Left ventricle myocardium superior (tissue), 1 donor: ENCODE results near the gene STK32A. TPM values are rescaled to one million over a fixed set of nuclear protein-coding genes. Genes with fewer than 3 reads are reported as not detected.
"Not testable (repeated sequence)": the region's sequence is repeated elsewhere in the genome, so short reads cannot be mapped to it uniquely, and the experiment has no call there.

Experiments
- ATAC-seq: fragments of 200-7000 bp; cut with Tn5 transposase; one replicate; pipeline ENCODE4 v1.9.1; 2020; ENCODE audit warnings: mild to moderate bottlenecking, moderate library complexity
- DNase-seq: peaks from one replicate; pipeline ENCODE4 v3.0.0-alpha.2; 2020
- intact Hi-C: fragments of 100-400 bp; cut with micrococcal nuclease; formaldehyde crosslinking; loops from one replicate; pipeline ENCODE4 v1.11.0; 2022
- total RNA-seq: library from RNA; stranded (reverse); fragmentation: NEBNext Ultra II Directional; extraction: Animal tissue kit (Norgen Biotek cat#: 25700); gene quantifications from one replicate; pipeline ENCODE4 v1.2.1, GENCODE V29; 2021
- donor health status: DM: no; HTN: yes; CAD: no; lungs with severe emphysema.

STK32A gene
- total RNA-seq, 1 donor from 2014 or later, result 0.50 TPM

GRCh38 chr5:147243238-147243637 lies 8.4 kb downstream of the STK32A start:
- ATAC-seq, intact Hi-C loops: not testable (repeated sequence)

GRCh38 chr5:147245381-147246165 lies 10.7 kb downstream of the STK32A start:
- DNase-seq (no peak), ATAC-seq (peak; percentile 51)
- intact Hi-C loops, result no loop called here

More at GRCh38 chr5:147243238-147243637, 8.4 kb downstream of the STK32A start:
- DNase-seq, result not testable (repeated sequence)

GRCh38 chr5:147248561-147248960 lies 13.7 kb downstream of the STK32A start:
- intact Hi-C loops, result no loop called here
- DNase-seq (no peak), ATAC-seq (peak; percentile 32)

GRCh38 chr5:147259837-147260236 lies 25.0 kb downstream of the STK32A start:
- no peak for DNase-seq

GRCh38 chr5:147267082-147267832 lies 32.4 kb downstream of the STK32A start:
- DNase-seq (no peak), ATAC-seq (no peak)
- intact Hi-C loops, result no loop called here

More at GRCh38 chr5:147259837-147260236, 25.0 kb downstream of the STK32A start:
- intact Hi-C loops, result no loop called here
- no peak for ATAC-seq

- DNase-seq (no peak), ATAC-seq (no peak)
- intact Hi-C loops, result no loop called here
Observed at GRCh38 chr5:147276497-147276896, 41.7 kb downstream of the STK32A start.

GRCh38 chr5:147286296-147286695 lies 51.5 kb downstream of the STK32A start:
- no peak for ATAC-seq
- intact Hi-C loops, result no loop called here

GRCh38 chr5:147287110-147287509 lies 52.3 kb downstream of the STK32A start:
- DNase-seq, result no peak
- intact Hi-C loops, result no loop called here

More at GRCh38 chr5:147286296-147286695, 51.5 kb downstream of the STK32A start:
- no peak for DNase-seq

GRCh38 chr5:147290261-147290660 lies 55.4 kb downstream of the STK32A start:
- intact Hi-C loops, result no loop called here
- peak; percentile 100 for ATAC-seq
- DNase-seq, result peak; percentile 38

More at GRCh38 chr5:147287110-147287509, 52.3 kb downstream of the STK32A start:
- ATAC-seq, result no peak

- DNase-seq (no peak), ATAC-seq (no peak)
- intact Hi-C loops, result no loop called here
Observed at GRCh38 chr5:147303251-147303650, 68.4 kb downstream of the STK32A start.

GRCh38 chr5:147303976-147304375 lies 69.2 kb downstream of the STK32A start:
- ATAC-seq (peak; percentile 57), DNase-seq (no peak)
- intact Hi-C loops, result no loop called here

- ATAC-seq (no peak), DNase-seq (no peak)
- intact Hi-C loops, result no loop called here
Observed at GRCh38 chr5:147305147-147305546, 70.3 kb downstream of the STK32A start.

GRCh38 chr5:147306351-147306750 lies 71.5 kb downstream of the STK32A start:
- DNase-seq (no peak), ATAC-seq (no peak)
- intact Hi-C loops, result no loop called here

- intact Hi-C loops, result no loop called here
- ATAC-seq (no peak), DNase-seq (no peak)
Observed at GRCh38 chr5:147307170-147307569, 72.3 kb downstream of the STK32A start.

GRCh38 chr5:147309621-147310020 lies 74.8 kb downstream of the STK32A start:
- intact Hi-C loops, result no loop called here
- DNase-seq, result no peak
- no peak for ATAC-seq

GRCh38 chr5:147310059-147310704 lies 75.4 kb downstream of the STK32A start:
- intact Hi-C loops, result no loop called here
- ATAC-seq (peak; percentile 45), DNase-seq (peak; percentile 32)

GRCh38 chr5:147317978-147318684 lies 83.3 kb downstream of the STK32A start:
- intact Hi-C loops, result no loop called here
- DNase-seq (no peak), ATAC-seq (no peak)

- no peak for DNase-seq
- intact Hi-C loops, result no loop called here
- ATAC-seq, result no peak
Observed at GRCh38 chr5:147321569-147321968, 86.7 kb downstream of the STK32A start.

GRCh38 chr5:147327421-147327820 lies 92.6 kb downstream of the STK32A start:
- intact Hi-C loops, result no loop called here
- ATAC-seq (no peak), DNase-seq (no peak)
